Activated CD4-positive, alpha-beta memory T cell treated with anti-CD3 and anti-CD28 coated beads, Interleukin-2, amount 10 ng/mL, durations not matched to agents 7 days and 5 days (primary cell): ENCODE results near the gene METAP2. TPM values are rescaled to one million over a fixed set of nuclear protein-coding genes. Genes with fewer than 3 reads are reported as not detected.
"Not testable (repeated sequence)": the region's sequence is repeated elsewhere in the genome, so short reads cannot be mapped to it uniquely, and the experiment has no call there.

Experiments
- CTCF ChIA-PET: fragments of 350-600 bp; sonication (Branson Sonifier 250); formaldehyde crosslinking; loops from one replicate; lab custom pipeline; 2021; ENCODE audit warnings: antibody characterized with exemption, inconsistent platforms; lab: Charles Lee
- POLR2A ChIA-PET: fragments of 350-600 bp; sonication (Branson Sonifier 250); formaldehyde crosslinking; loops from one replicate; lab custom pipeline; 2021; ENCODE audit warnings: antibody characterized with exemption; lab: Charles Lee
- DNase-seq: peaks from one replicate; pipeline ENCODE4 v3.0.0-alpha.2; 2020
- H3K27ac Mint-ChIP-seq: one replicate; pipeline ENCODE4 v1.8.0; 2021; ENCODE audit warnings: mild to moderate bottlenecking, mixed read lengths
- H3K27me3 Mint-ChIP-seq: one replicate; pipeline ENCODE4 v1.8.0; 2021; ENCODE audit warnings: mixed read lengths
- H3K36me3 Mint-ChIP-seq: one replicate; pipeline ENCODE4 v1.8.0; 2021; ENCODE audit warnings: low read depth, mixed read lengths
- H3K4me1 Mint-ChIP-seq: one replicate; pipeline ENCODE4 v1.8.0; 2021; ENCODE audit warnings: mixed read lengths
- H3K4me3 Mint-ChIP-seq: one replicate; pipeline ENCODE4 v1.8.0; 2021; ENCODE audit warnings: mild to moderate bottlenecking, mixed read lengths
- H3K9me3 Mint-ChIP-seq: one replicate; pipeline ENCODE4 v1.8.0; 2021; ENCODE audit warnings: mixed read lengths
- total RNA-seq, 2 experiments: library from RNA; stranded (reverse); gene quantifications; one replicate each; pipeline ENCODE4 v1.2.3, GENCODE V29; 2021

The METAP2 gene
- 10 to 100 TPM; 66.1 to 71.5 TPM for total RNA-seq

DNA sequence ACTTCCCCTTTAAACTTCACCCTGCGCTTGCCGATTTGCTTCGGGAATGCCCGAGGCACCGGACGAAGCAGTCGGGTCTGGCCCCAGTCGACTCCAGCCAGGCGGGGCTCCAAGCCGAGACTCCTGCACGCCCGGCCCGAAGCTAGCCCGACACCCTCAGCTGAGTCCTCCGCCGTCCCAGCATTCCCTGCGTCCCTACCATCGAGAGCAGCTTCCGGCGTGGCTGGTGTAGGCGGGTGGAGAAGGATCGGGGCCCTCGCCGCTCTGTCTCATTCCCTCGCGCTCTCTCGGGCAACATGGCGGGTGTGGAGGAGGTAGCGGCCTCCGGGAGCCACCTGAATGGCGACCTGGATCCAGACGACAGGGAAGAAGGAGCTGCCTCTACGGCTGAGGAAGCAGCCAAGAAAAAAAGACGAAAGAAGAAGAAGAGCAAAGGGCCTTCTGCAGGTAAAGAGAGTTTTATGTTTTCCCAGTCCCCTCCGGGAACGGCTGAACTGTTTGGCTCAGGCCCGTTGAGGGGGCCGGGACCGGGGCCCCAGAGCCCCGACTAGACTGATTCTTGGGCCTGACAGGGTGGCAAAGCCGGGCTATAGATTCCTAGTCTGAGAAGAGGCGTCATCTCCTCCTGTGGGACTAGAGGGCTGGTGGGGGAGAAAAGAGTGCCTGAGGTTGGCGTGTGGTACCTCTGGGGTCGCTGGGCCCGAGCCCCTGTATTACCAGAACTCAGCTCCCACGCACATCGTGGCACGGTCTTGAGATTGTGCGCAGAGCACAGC is at the start of gene METAP2:
TSS of gene METAP2 (plus strand) at position 269 of the 776 bp plus-strand sequence. CDS start at position 297, 28 bp downstream.
- Mint-ChIP-seq H3K4me3 (peak within 1 kb of the TSS; percentile 100), H3K27me3 (peaks cover 2% of the 10 kb centered on the region), H3K36me3 (peaks cover 36% of the 10 kb centered on the region), H3K9me3 (no peaks in the 10 kb centered on the region), H3K27ac (peak within 1 kb of the TSS; percentile 96), H3K4me1 (peaks cover 40% of the 10 kb centered on the region)
- peak; percentile 90 for DNase-seq
- ChIA-PET POLR2A (interaction anchor here (0.7 to 3.8 kb wide), 22 partner anchors 9 to 1434 kb away, joined by 3 to 22 read pairs (median 4); partner anchors contain the start of genes AMDHD1, CCDC38, FGD6 and NDUFA12), CTCF (interaction anchor here (0.5 to 2.1 kb wide), 8 partner anchors 9 to 741 kb away, joined by 3 to 10 read pairs (median 4); partner anchors contain the start of genes FGD6, NR2C1 and VEZT)

DNA sequence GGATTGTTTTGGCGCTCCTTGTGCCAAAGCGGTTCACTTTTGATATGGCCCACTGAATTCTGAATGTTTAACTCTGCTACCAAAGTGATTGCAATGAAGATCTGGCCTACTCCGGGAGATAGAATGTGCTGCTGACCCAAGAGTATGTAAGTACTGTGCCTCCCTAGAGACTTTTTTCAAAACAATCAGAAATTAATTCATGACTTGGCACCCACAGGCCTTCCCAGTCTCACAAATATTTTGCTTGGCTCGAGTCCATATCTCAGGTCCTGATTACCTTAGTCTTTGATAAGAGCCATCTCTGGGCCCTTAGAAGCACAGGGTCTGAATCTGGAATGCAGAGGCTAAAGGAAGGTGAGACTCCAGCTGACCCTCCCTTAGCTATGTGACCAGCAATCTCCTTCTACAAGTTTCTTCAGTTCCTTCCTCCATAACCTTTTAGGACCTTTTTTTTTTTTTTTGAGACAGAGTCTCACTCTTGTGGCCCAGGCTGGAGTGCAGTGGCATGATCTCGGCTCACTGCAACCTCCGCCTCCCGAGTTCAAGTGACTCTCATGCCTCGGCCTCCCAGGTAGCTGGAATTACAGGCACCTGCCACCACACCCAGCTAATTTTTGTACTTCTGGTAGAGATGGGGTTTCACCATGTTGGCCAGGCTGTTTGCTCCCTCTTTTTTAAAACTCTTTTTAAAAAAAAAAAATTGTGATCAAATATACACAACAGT is 49.5 kb upstream of the METAP2 start:
- no peak for DNase-seq
- Mint-ChIP-seq H3K36me3 (no peaks in the 10 kb centered on the region), H3K9me3 (no peaks in the 10 kb centered on the region), H3K27me3 (no peaks in the 10 kb centered on the region), H3K4me3 (no peak overlapping the region), H3K27ac (no peak overlapping the region), H3K4me1 (peaks cover 7% of the 10 kb centered on the region)
- ChIA-PET CTCF (no interaction called here), POLR2A (no interaction called here)

DNA sequence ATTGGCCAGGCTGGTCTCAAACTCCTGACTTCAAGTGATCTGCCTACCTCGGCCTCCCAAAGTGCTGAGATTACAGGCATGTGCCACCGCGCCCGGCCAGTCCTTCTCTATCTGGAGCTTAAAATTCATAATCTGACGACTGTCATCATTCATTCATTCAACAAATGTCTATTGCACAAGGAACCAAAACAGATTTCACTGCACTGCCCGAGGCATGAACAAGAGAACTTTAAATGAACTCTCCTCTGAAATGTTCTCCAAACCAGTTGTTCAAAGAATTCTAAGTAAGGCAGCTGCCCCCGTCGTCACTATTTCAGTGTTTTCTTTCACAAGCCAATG is 44.8 kb upstream of the METAP2 start:
- DNase-seq: no peak
- H3K36me3 Mint-ChIP-seq: no peaks in the 10 kb centered on the region
- POLR2A ChIA-PET: no interaction called here
- H3K27ac Mint-ChIP-seq: no peak overlapping the region
- no peak overlapping the region for H3K4me3 Mint-ChIP-seq
- H3K4me1 Mint-ChIP-seq: peaks cover 7% of the 10 kb centered on the region
- CTCF ChIA-PET: interaction anchor here (0.6 kb wide), 1 partner anchor 16 kb away, joined by 3 read pairs; no protein-coding TSS in a partner anchor
- H3K9me3 Mint-ChIP-seq: no peaks in the 10 kb centered on the region
- no peaks in the 10 kb centered on the region for H3K27me3 Mint-ChIP-seq

DNA sequence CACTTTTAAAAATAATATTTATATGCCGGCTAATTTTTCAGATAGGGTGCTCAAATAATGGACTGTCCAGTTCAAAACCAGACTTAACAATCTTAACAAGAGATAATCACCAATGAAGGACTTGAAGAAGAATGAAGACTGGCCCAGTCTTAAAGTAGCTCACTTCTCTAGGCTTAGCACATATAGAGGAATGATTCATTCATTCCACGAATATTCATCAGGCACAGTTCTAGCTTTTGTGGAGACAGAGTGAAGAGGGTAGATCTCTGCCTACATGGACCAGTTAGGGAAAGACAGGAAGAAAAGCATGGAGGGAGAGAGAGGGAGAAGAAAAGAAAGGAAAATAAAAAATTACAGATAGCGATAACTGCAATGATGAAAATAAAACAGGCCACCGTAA is 42.8 kb upstream of the METAP2 start:
- Mint-ChIP-seq H3K9me3 (no peaks in the 10 kb centered on the region), H3K27me3 (no peaks in the 10 kb centered on the region), H3K36me3 (no peaks in the 10 kb centered on the region), H3K4me3 (no peak overlapping the region), H3K27ac (no peak overlapping the region), H3K4me1 (peaks cover 7% of the 10 kb centered on the region)
- CTCF ChIA-PET: no interaction called here
- POLR2A ChIA-PET: no interaction called here
- DNase-seq: no peak

DNA sequence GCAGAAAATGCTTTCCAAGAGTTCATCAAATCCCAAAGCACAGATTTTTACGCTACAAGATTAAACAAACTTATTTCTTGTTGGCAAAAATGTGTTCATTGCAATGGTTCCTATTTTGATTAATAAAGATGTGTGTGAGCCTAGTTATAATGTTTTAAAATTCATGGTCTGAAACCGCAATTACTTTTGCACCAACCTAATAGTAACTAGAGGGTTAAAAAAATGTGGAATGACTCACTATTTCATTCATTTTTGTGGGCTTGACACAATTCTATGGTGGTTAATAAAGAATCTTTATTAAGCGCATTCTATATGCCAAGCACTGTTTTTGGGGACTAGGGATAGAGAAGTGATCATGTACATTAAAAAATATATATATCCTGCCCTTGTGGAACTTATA is 38.6 kb upstream of the METAP2 start:
- no peak for DNase-seq
- CTCF ChIA-PET: no interaction called here
- POLR2A ChIA-PET: no interaction called here
- no peaks in the 10 kb centered on the region for H3K36me3 Mint-ChIP-seq
- H3K27me3 Mint-ChIP-seq: peaks cover 2% of the 10 kb centered on the region
- H3K9me3 Mint-ChIP-seq: no peaks in the 10 kb centered on the region
- no peaks in the 10 kb centered on the region for H3K4me1 Mint-ChIP-seq
- no peak overlapping the region for H3K27ac Mint-ChIP-seq
- H3K4me3 Mint-ChIP-seq: no peak overlapping the region

DNA sequence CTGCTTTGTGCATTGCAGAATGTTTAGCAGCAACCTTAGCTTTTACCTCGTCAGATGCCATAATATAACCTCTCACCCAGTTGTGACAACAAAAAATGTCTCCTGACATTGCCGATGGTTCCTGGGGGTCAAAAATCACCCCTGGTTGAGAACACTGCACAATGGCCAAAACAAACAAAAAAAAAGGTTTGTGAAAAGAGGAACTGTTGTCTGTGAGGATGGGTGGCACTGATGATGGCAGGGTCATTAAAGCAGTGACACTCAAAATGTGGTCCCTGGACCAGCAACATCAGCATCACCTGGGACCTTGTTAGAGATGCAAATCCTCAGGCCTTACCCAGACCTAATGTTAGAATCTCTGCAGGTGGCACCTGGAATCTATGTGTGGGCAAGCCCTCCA is 36.4 kb upstream of the METAP2 start:
- H3K27ac Mint-ChIP-seq: no peak overlapping the region
- no peak overlapping the region for H3K4me3 Mint-ChIP-seq
- CTCF ChIA-PET: no interaction called here
- POLR2A ChIA-PET: no interaction called here
- no peaks in the 10 kb centered on the region for H3K9me3 Mint-ChIP-seq
- H3K36me3 Mint-ChIP-seq: no peaks in the 10 kb centered on the region
- H3K27me3 Mint-ChIP-seq: peaks cover 2% of the 10 kb centered on the region
- no peak for DNase-seq
- H3K4me1 Mint-ChIP-seq: no peaks in the 10 kb centered on the region

DNA sequence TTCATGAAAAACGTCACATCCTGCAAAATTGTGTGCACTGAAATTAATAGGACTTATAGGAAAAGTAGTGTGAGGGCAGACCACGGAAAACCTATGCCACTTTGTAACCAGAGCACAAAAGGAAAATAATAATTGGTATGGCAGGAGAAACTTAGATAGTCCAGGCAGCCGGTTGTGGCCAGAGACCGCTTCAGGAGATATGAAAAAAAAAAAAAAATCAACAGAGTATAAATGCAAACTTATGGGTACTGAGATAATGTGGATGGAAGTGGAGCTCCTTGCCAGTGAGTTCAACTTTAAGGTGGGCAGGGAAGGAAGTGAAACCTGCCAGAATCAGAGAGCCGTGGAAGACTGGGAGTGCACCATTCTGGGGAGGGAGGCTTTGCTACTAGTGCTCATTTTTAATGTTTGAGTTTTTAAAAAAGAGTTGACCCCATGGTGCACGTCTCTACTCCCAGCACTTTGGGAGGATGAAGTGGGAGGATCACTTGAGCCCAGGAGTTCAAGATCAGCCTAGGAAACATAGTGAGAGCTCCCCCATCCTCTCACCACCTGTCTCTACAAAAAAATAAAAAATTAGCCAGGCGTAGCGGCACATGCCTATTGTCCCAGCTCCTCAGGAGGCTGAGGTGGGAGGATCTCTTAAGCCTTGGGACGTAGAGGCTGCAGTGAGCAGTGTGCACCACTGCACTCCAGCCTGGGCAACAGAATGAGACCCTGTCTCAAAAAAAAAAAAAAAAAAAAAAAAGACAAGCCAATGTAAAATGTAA is 34.3 kb upstream of the METAP2 start:
- CTCF ChIA-PET: interaction anchor here (0.6 kb wide), 1 partner anchor 16 kb away, joined by 5 read pairs; no protein-coding TSS in a partner anchor
- POLR2A ChIA-PET: no interaction called here
- Mint-ChIP-seq H3K36me3 (no peaks in the 10 kb centered on the region), H3K9me3 (no peaks in the 10 kb centered on the region), H3K4me3 (no peak overlapping the region), H3K4me1 (no peaks in the 10 kb centered on the region), H3K27ac (no peak overlapping the region), H3K27me3 (peaks cover 3% of the 10 kb centered on the region)
- no peak for DNase-seq

DNA sequence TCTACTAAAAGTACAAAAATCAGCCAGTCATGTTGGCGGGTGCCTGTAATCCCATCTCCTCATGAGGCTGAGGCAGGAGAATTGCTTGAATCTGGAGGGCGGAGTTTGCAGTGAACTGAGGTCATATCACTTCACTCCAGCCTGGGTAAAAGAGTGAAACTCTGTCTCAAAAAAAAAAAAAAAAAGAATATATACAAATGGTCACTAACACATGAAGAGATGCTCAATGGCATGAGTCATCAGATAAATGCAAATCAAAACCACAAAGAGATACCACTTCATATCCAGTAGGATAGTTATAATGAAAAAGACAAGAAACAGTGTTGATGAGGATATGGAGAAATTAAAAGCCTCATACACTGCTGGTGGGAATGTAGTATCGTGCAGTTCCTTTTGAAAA is 33.6 kb upstream of the METAP2 start:
- POLR2A ChIA-PET: no interaction called here
- DNase-seq: no peak
- H3K4me1 Mint-ChIP-seq: no peaks in the 10 kb centered on the region
- no peak overlapping the region for H3K27ac Mint-ChIP-seq
- H3K36me3 Mint-ChIP-seq: no peaks in the 10 kb centered on the region
- H3K9me3 Mint-ChIP-seq: no peaks in the 10 kb centered on the region
- H3K27me3 Mint-ChIP-seq: peaks cover 5% of the 10 kb centered on the region
- CTCF ChIA-PET: no interaction called here
- no peak overlapping the region for H3K4me3 Mint-ChIP-seq

DNA sequence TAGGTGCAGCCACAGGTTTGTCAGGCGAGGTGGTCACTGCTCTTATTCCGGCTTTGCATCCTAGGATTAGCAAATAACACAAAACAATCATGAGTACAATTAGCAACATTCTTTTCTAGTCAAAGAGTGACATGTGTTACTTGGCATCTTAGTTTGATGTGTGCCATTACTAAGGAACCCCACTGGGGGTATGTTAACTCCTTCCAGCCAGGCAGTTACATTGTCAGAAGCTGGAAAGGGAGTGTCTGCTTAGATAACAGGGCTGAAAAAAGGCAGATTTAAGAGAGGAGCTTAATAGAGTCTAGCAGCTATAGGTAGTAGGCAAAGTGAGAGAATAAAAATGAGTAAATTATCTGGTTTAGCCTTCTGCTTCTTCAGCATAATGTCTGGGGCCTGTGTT is 30.5 kb upstream of the METAP2 start:
- CTCF ChIA-PET: interaction anchor here (0.6 kb wide), 1 partner anchor 152 kb away, joined by 3 read pairs; no protein-coding TSS in a partner anchor
- Mint-ChIP-seq H3K36me3 (no peaks in the 10 kb centered on the region), H3K4me3 (no peak overlapping the region), H3K4me1 (no peaks in the 10 kb centered on the region), H3K27me3 (peaks cover 18% of the 10 kb centered on the region), H3K27ac (no peak overlapping the region), H3K9me3 (no peaks in the 10 kb centered on the region)
- no peak for DNase-seq
- POLR2A ChIA-PET: no interaction called here

DNA sequence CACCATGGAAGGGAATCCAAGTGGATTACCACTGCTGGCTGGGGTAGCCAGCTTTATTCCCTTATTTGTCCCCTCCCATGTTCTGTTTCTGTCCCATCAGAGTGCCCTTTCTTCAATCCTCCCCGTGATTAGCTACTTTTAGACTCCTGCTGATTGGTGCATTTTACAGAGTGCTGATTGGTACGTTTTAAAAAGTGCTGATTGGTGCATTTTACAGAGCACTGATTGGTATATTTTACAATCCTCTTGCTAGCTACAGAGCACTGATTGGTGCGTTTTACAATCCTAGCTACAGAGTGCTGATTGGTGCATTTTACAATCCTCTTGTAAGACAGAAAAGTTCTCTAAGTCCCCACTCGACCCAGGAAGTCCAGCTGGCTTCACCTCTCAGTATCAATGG is 28.9 kb upstream of the METAP2 start:
- H3K4me3 Mint-ChIP-seq, H3K27ac Mint-ChIP-seq, H3K9me3 Mint-ChIP-seq, DNase-seq, H3K36me3 Mint-ChIP-seq, H3K4me1 Mint-ChIP-seq, POLR2A ChIA-PET, CTCF ChIA-PET: not testable (repeated sequence)
- H3K27me3 Mint-ChIP-seq: peaks cover 16% of the 10 kb centered on the region

DNA sequence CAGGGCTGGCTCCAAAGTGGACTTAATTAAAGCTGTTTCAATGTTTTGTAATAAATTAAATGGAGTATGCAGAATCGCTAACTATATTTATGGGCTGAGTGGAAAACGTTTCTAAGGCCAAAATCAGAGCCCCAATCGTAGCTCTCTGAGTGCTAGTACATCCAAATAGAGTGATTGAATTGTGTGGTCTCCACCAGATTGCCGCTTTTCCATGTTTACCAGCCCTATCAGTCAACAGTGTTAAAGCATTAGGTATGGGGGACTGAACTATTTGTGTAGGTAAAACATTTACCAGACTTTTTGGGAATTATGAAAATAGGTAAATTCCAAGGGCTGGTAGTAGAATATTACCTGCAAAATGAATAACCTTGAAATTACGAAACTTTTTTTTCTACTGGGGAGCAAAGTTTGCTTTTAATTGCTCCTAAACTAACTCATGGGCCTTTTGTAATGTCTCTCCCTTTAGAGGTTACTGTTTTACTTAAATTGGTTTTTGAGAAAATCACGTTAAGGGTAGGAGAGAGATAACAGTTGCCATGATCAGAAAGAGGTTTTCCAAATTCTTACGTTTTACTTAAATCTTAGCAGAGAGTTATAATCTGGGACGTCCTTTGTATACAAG is 28.0 kb upstream of the METAP2 start:
- no peaks in the 10 kb centered on the region for H3K4me1 Mint-ChIP-seq
- ChIA-PET CTCF (interaction anchor here (0.7 kb wide), 1 partner anchor 89 kb away, joined by 3 read pairs; no protein-coding TSS in a partner anchor), POLR2A (no interaction called here)

DNA sequence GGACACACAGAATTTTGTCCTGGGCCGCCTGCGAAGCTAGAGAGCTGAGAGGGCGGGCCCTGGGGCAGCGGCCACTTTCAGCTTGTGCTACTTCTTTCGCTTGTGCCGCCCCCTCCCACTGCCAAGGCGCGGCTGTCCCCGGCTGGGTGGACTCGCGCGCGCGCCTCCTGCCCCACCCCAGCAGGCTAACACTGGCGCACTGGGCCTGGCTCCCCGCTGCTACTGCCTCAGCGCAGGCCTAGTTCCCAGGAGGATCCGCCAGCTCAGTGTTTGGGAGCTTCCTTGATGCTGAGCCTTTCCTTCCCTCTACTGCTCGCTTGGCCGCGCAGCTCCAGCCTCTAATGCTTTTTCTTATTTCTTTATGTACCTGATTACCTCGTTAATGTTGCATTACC is 27.4 kb upstream of the METAP2 start:
- Mint-ChIP-seq H3K4me3 (no peak overlapping the region), H3K4me1 (no peaks in the 10 kb centered on the region), H3K36me3 (no peaks in the 10 kb centered on the region), H3K27ac (no peak overlapping the region), H3K9me3 (no peaks in the 10 kb centered on the region), H3K27me3 (peaks cover 16% of the 10 kb centered on the region)
- no peak for DNase-seq
- ChIA-PET CTCF (no interaction called here), POLR2A (no interaction called here)

More for the DNA sequence above, 28.0 kb upstream of the METAP2 start:
- H3K9me3 Mint-ChIP-seq: no peaks in the 10 kb centered on the region
- no peak overlapping the region for H3K4me3 Mint-ChIP-seq
- H3K27ac Mint-ChIP-seq: no peak overlapping the region
- no peaks in the 10 kb centered on the region for H3K36me3 Mint-ChIP-seq
- DNase-seq: no peak
- peaks cover 16% of the 10 kb centered on the region for H3K27me3 Mint-ChIP-seq
